ENCODE data around the gene GOPC.

GRCh38 chr6:117602151-117602898 lies at the start of gene GOPC:
- TF ChIP-seq, protein P1, sequence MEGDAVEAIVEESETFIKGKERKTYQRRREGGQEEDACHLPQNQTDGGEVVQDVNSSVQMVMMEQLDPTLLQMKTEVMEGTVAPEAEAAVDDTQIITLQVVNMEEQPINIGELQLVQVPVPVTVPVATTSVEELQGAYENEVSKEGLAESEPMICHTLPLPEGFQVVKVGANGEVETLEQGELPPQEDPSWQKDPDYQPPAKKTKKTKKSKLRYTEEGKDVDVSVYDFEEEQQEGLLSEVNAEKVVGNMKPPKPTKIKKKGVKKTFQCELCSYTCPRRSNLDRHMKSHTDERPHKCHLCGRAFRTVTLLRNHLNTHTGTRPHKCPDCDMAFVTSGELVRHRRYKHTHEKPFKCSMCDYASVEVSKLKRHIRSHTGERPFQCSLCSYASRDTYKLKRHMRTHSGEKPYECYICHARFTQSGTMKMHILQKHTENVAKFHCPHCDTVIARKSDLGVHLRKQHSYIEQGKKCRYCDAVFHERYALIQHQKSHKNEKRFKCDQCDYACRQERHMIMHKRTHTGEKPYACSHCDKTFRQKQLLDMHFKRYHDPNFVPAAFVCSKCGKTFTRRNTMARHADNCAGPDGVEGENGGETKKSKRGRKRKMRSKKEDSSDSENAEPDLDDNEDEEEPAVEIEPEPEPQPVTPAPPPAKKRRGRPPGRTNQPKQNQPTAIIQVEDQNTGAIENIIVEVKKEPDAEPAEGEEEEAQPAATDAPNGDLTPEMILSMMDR (conservative IDR thresholded peaks at IDR 0.05; ENCODE audit: low read depth, low read length): 0 out of 2 replicates have a peak, but pooled peaks have one; percentile 24
- no peak for TF ChIP-seq EZH2 (IDR thresholded peaks at IDR 0.05; ENCODE audit: borderline replicate concordance, low read depth, low read length, poor library complexity, severe bottlenecking)

All from A673 (cell line).